Measurements from ENCODE around the gene RIPK4. TPM values are rescaled to one million over a fixed set of nuclear protein-coding genes. Genes with fewer than 3 reads are reported as not detected.

Gene RIPK4
- total RNA-seq, 2 donors from 2014 or later, result 8.4 to 16.2 TPM

- peaks cover 52% of the 10 kb centered on the region for H3K4me1 Mint-ChIP-seq
- peak; percentile 36 for DNase-seq
- Histone ChIP-seq H3K4me1 (ENCODE audit: control insufficient read depth, insufficient read depth, low read length) (peaks cover 19% of the 10 kb centered on the region), H3K9ac (ENCODE audit: extremely low read depth, low read length, poor library complexity, severe bottlenecking) (no peak overlapping the region), H3K4me3 (ENCODE audit: low read length) (no peak overlapping the region), H3K9me3 (ENCODE audit: control insufficient read depth, low read length) (no peaks in the 10 kb centered on the region), H3K27me3 (ENCODE audit: control insufficient read depth, insufficient read depth, low read length, poor library complexity, severe bottlenecking) (peaks cover 61% of the 10 kb centered on the region), H3K27ac (ENCODE audit: low read depth, low read length) (no peak overlapping the region), H3K36me3 (ENCODE audit: control insufficient read depth, insufficient read depth, low read length) (peaks cover 10% of the 10 kb centered on the region)
- TF ChIP-seq CTCF (conservative IDR thresholded peaks at IDR 0.05), result no peak
- peaks cover 18% of the 10 kb centered on the region for H3K36me3 Mint-ChIP-seq (ENCODE audit: low read depth)
- H3K9me3 Mint-ChIP-seq, result no peaks in the 10 kb centered on the region
- H3K27me3 Mint-ChIP-seq (ENCODE audit: insufficient read depth), result peaks cover 48% of the 10 kb centered on the region
- 76 to 77% methylated on average over 9 of the region's 9 CpGs for WGBS, 2 experiments (ENCODE audit: insufficient coverage in 1 of 2, insufficient read length in 1 of 2)
- H3K4me3 Mint-ChIP-seq, result no peak overlapping the region
- no peak overlapping the region for H3K27ac Mint-ChIP-seq
Measured at GRCh38 chr21:41760411-41760810, 6.4 kb downstream of the RIPK4 start.

DNA sequence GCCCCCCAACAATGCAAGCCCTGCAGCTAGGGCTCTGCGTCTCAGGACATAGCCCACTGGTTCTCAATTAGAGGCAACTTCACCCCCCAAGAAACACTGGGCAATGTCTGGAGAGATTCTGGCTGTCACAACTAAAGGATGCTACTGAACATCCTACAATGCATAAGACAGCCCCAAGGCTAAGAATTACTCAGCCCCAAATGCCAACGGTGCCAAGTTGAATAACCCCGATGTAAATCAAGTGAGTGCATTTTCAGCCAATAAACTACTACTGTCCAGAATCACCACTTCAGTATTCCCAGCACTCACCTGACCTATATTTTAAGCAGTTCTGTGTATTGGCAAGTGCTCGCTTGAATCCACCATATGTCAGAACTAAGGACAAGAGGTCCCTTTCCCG lies 6.9 kb downstream of the RIPK4 start:
- no peak overlapping the region for H3K9ac ChIP-seq (ENCODE audit: extremely low read depth, low read length, poor library complexity, severe bottlenecking)
- Mint-ChIP-seq H3K4me1 (peaks cover 48% of the 10 kb centered on the region), H3K9me3 (no peaks in the 10 kb centered on the region), H3K27ac (no peak overlapping the region), H3K4me3 (no peak overlapping the region), H3K27me3 (ENCODE audit: insufficient read depth) (peaks cover 44% of the 10 kb centered on the region), H3K36me3 (ENCODE audit: low read depth) (peaks cover 18% of the 10 kb centered on the region)
- no peaks in the 10 kb centered on the region for H3K9me3 ChIP-seq (ENCODE audit: control insufficient read depth, low read length)
- 92% methylated on average over 4 to 5 of the region's 5 CpGs for WGBS, 2 experiments (ENCODE audit: insufficient coverage in 1 of 2, insufficient read length in 1 of 2)
- H3K4me3 ChIP-seq (ENCODE audit: low read length), result no peak overlapping the region
- DNase-seq, result no peak
- H3K36me3 ChIP-seq (ENCODE audit: control insufficient read depth, insufficient read depth, low read length), result peaks cover 11% of the 10 kb centered on the region
- H3K4me1 ChIP-seq (ENCODE audit: control insufficient read depth, insufficient read depth, low read length), result peaks cover 19% of the 10 kb centered on the region
- no peak overlapping the region for H3K27ac ChIP-seq (ENCODE audit: low read depth, low read length)
- H3K27me3 ChIP-seq (ENCODE audit: control insufficient read depth, insufficient read depth, low read length, poor library complexity, severe bottlenecking), result peaks cover 56% of the 10 kb centered on the region
- TF ChIP-seq CTCF (conservative IDR thresholded peaks at IDR 0.05), result no peak

DNA sequence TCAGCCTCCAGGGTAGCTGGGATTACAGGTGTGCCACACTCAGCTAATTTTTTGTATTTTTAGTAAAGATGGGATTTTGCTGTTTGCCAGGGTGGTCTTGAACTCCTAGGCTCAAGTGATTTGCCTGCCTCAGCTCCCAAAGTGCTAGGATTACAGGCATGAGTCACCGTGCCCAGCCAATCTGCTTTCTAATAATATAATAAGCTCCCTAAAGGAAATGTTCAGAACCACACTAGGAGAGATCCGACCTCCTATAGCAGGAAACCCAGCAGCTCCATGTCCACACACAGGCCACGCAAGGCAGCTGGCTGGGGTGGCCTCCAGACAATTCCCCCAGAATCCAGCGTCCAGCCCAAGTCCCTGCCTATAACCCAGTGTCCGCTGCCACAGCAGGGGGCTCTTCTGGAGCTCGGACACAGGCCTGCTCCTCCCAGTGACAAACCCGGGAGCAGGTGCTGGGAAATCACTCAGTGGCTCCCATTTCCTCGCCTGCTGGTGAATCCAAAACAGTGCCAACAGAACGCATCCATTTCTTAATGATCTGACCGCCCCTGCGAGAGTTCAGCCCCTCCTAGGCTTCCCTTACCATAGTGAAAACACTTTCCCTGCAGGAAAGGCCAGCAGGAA lies 7.5 kb downstream of the RIPK4 start:
- Histone ChIP-seq H3K9me3 (ENCODE audit: control insufficient read depth, low read length) (no peaks in the 10 kb centered on the region), H3K27me3 (ENCODE audit: control insufficient read depth, insufficient read depth, low read length, poor library complexity, severe bottlenecking) (peaks cover 50% of the 10 kb centered on the region), H3K4me3 (ENCODE audit: low read length) (no peak overlapping the region), H3K9ac (ENCODE audit: extremely low read depth, low read length, poor library complexity, severe bottlenecking) (no peak overlapping the region), H3K4me1 (ENCODE audit: control insufficient read depth, insufficient read depth, low read length) (peaks cover 19% of the 10 kb centered on the region), H3K27ac (ENCODE audit: low read depth, low read length) (no peak overlapping the region), H3K36me3 (ENCODE audit: control insufficient read depth, insufficient read depth, low read length) (peaks cover 11% of the 10 kb centered on the region)
- Mint-ChIP-seq H3K4me1 (peaks cover 46% of the 10 kb centered on the region), H3K36me3 (ENCODE audit: low read depth) (peaks cover 18% of the 10 kb centered on the region), H3K27me3 (ENCODE audit: insufficient read depth) (peaks cover 38% of the 10 kb centered on the region), H3K9me3 (no peaks in the 10 kb centered on the region), H3K4me3 (no peak overlapping the region), H3K27ac (no peak overlapping the region)
- WGBS, 2 experiments (ENCODE audit: insufficient coverage in 1 of 2, insufficient read length in 1 of 2), result 73 to 81% methylated on average over 8 to 11 of the region's 11 CpGs
- no peak for TF ChIP-seq CTCF (conservative IDR thresholded peaks at IDR 0.05)
- DNase-seq, result peak; percentile 51

Data from endodermal cell (in vitro differentiated cells).